Aorta (tissue), 5 donors: Measurements from ENCODE around the gene GFOD1. TPM values are rescaled to one million over a fixed set of nuclear protein-coding genes. Genes with fewer than 3 reads are reported as not detected.

ENCODE experiments used
- ATAC-seq: fragments of 200-7000 bp; cut with Tn5 transposase; one replicate; pipeline ENCODE4 v1.9.1; 2022; ENCODE audit warnings: moderate library complexity; ENCODE audit not compliant: low FRiP score
- DNase-seq, 2 donors: peaks; one replicate each; pipeline ENCODE4 v3.0.0-alpha.2; 2020
- H3K27ac ChIP-seq, 2 donors: one replicate each; pipeline ENCODE4 v1.5.1; 2013; ENCODE audit warnings: low read length in 2 of 2, mild to moderate bottlenecking in 2 of 2, moderate library complexity in 2 of 2, control low read depth in 1 of 2, inconsistent platforms in 1 of 2, low read depth in 1 of 2
- H3K27me3 ChIP-seq, 2 donors: one replicate each; pipeline ENCODE4 v1.6.1; 2013; ENCODE audit warnings: control low read depth in 1 of 2, low read length in 1 of 2, mild to moderate bottlenecking in 1 of 2, moderate library complexity in 1 of 2; ENCODE audit not compliant: insufficient read depth in 2 of 2, control insufficient read depth in 1 of 2
- H3K36me3 ChIP-seq, 2 donors: one replicate each; pipeline ENCODE4 v1.6.1; 2013; ENCODE audit warnings: control low read depth in 1 of 2, low read length in 1 of 2, mild to moderate bottlenecking in 1 of 2; ENCODE audit not compliant: insufficient read depth in 2 of 2, control insufficient read depth in 1 of 2
- H3K4me1 ChIP-seq, 2 donors: one replicate each; pipeline ENCODE4 v1.6.1; 2013; ENCODE audit warnings: low read length in 2 of 2, control low read depth in 1 of 2, mild to moderate bottlenecking in 1 of 2, moderate library complexity in 1 of 2; ENCODE audit not compliant: insufficient read depth in 2 of 2, control insufficient read depth in 1 of 2
- H3K4me3 ChIP-seq, 2 donors: one replicate each; pipeline ENCODE4 v1.5.1; 2013; ENCODE audit warnings: low read length in 2 of 2, control low read depth in 1 of 2, mild to moderate bottlenecking in 1 of 2
- H3K9me3 ChIP-seq: one replicate; pipeline ENCODE4 v1.6.1; 2013; ENCODE audit warnings: mild to moderate bottlenecking, low read length; ENCODE audit not compliant: control insufficient read depth
- WGBS, 2 donors: extraction: QIAGEN DNeasy Blood & Tissue Kit; methylation state at CpG; one replicate each; pipeline ENCODE4 v1.1.7; 2013; 5-methylcytosine and 5-hydroxymethylcytosine counted together
- intact Hi-C, 2 donors: fragments of 100-400 bp; cut with DNase I; formaldehyde crosslinking; loops; one replicate each; pipeline versions ENCODE4 v1.14.2 to v1.15.0; 2022
- polyA plus RNA-seq, 2 donors: library from polyadenylated mRNA; stranded (reverse); fragments of 200-250 nt; gene quantifications; one replicate each; pipeline ENCODE4 v1.2.3, GENCODE V29; 2013
- total RNA-seq, 2 donors: library from RNA; stranded (reverse); fragmentation: NEBNext Ultra II Directional; extraction: Animal tissue kit (Norgen Biotek cat#: 25700); gene quantifications; one replicate each; pipeline ENCODE4 v1.2.1, GENCODE V29; 2021
- donor health status: healthy with polysubstance abuse.
- donor health status: Bipolar disorder and iron deficiency.
- donor health status: DM: no; HTN: no; CAD: no.
- donor health status: DM: no; HTN: no; CAD: no.
- donor health status: DM: yes; HTN: yes; CAD: no.

The GFOD1 gene
- total and polyA plus RNA-seq, 4 donors, result 1.6 to 17.3 (median 9.2) TPM

GRCh38 chr6:13505345-13505734 lies 17.9 kb upstream of the GFOD1 start:
- Histone ChIP-seq H3K36me3 (no peaks in the 10 kb centered on the region), H3K27ac (no peak overlapping the region), H3K9me3 (no peaks in the 10 kb centered on the region), H3K4me3 (no peak overlapping the region), H3K4me1 (no peaks in the 10 kb centered on the region), H3K27me3 (no peaks in the 10 kb centered on the region)
- intact Hi-C loops, result no loop called here
- 86 to 92% methylated on average over 7 of the region's 7 CpGs for WGBS, 2 donors
- ATAC-seq, result no peak
- no peak for DNase-seq

GRCh38 chr6:13504611-13505344 lies 17.4 kb upstream of the GFOD1 start:
- 78 to 84% methylated on average over 5 of the region's 5 CpGs for WGBS, 2 donors
- no peak for DNase-seq
- Histone ChIP-seq H3K4me1 (no peaks in the 10 kb centered on the region), H3K4me3 (no peak overlapping the region), H3K27ac (no peak overlapping the region), H3K9me3 (no peaks in the 10 kb centered on the region), H3K36me3 (no peaks in the 10 kb centered on the region), H3K27me3 (no peaks in the 10 kb centered on the region)
- intact Hi-C loops, result no loop called here
- no peak for ATAC-seq

GRCh38 chr6:13500915-13501314 lies 13.5 kb upstream of the GFOD1 start:
- H3K4me1 ChIP-seq, result no peaks in the 10 kb centered on the region
- H3K27ac ChIP-seq, result no peak overlapping the region
- 83 to 86% methylated on average over 3 of the region's 3 CpGs for WGBS, 2 donors
- H3K4me3 ChIP-seq, result no peak overlapping the region
- ATAC-seq, result no peak
- intact Hi-C loops, result no loop called here
- no peaks in the 10 kb centered on the region for H3K9me3 ChIP-seq
- no peaks in the 10 kb centered on the region for H3K36me3 ChIP-seq
- DNase-seq, result no peak
- no peaks in the 10 kb centered on the region for H3K27me3 ChIP-seq

- ATAC-seq (no peak), DNase-seq (no peak)
- WGBS, 2 donors, result 91 to 100% methylated on average over 1 of the region's 1 CpG
- Histone ChIP-seq H3K9me3 (no peaks in the 10 kb centered on the region), H3K4me3 (no peak overlapping the region), H3K4me1 (no peaks in the 10 kb centered on the region), H3K27ac (no peak overlapping the region), H3K27me3 (no peaks in the 10 kb centered on the region), H3K36me3 (no peaks in the 10 kb centered on the region)
- intact Hi-C loops, result no loop called here
These were observed 12.9 kb upstream of the GFOD1 start for GRCh38 chr6:13500264-13500663.

- Histone ChIP-seq H3K36me3 (no peaks in the 10 kb centered on the region), H3K27ac (peak overlapping the region in 1 of 2 donors; percentile 42), H3K9me3 (no peaks in the 10 kb centered on the region), H3K27me3 (no peaks in the 10 kb centered on the region), H3K4me3 (no peak overlapping the region), H3K4me1 (no peaks in the 10 kb centered on the region)
- 0% methylated on average over 1 of the region's 1 CpG for WGBS, 2 donors
- DNase-seq (no peak), ATAC-seq (no peak)
- intact Hi-C loops, result no loop called here
These were observed 9.3 kb upstream of the GFOD1 start for GRCh38 chr6:13496513-13497190.

GRCh38 chr6:13495818-13496217 lies 8.4 kb upstream of the GFOD1 start:
- no peak for DNase-seq
- no peaks in the 10 kb centered on the region for H3K9me3 ChIP-seq
- ATAC-seq, result no peak
- no peaks in the 10 kb centered on the region for H3K27me3 ChIP-seq
- no peaks in the 10 kb centered on the region for H3K36me3 ChIP-seq
- no peak overlapping the region for H3K27ac ChIP-seq
- no peak overlapping the region for H3K4me3 ChIP-seq
- no peaks in the 10 kb centered on the region for H3K4me1 ChIP-seq
- intact Hi-C loops, result no loop called here
- 86% methylated on average over 3 of the region's 3 CpGs for WGBS, 2 donors

- no peaks in the 10 kb centered on the region for H3K27me3 ChIP-seq
- DNase-seq (no peak), ATAC-seq (no peak)
- intact Hi-C loops, result no loop called here
- no peaks in the 10 kb centered on the region for H3K4me1 ChIP-seq
- H3K27ac ChIP-seq, result no peak overlapping the region
- no peak overlapping the region for H3K4me3 ChIP-seq
- 79 to 81% methylated on average over 5 of the region's 5 CpGs for WGBS, 2 donors
- H3K36me3 ChIP-seq, result no peaks in the 10 kb centered on the region
- no peaks in the 10 kb centered on the region for H3K9me3 ChIP-seq
These were observed 7.8 kb upstream of the GFOD1 start for GRCh38 chr6:13495112-13495776.

- no peak for DNase-seq
- Histone ChIP-seq H3K36me3 (no peaks in the 10 kb centered on the region), H3K27me3 (no peaks in the 10 kb centered on the region), H3K27ac (no peak overlapping the region), H3K4me3 (no peak overlapping the region), H3K4me1 (no peaks in the 10 kb centered on the region), H3K9me3 (no peaks in the 10 kb centered on the region)
- WGBS, 2 donors, result 49 to 54% methylated on average over 3 of the region's 3 CpGs
- ATAC-seq, result no peak
- intact Hi-C loops, result no loop called here
These were observed 6.7 kb upstream of the GFOD1 start for GRCh38 chr6:13494137-13494536.

GRCh38 chr6:13493147-13493546 lies 5.7 kb upstream of the GFOD1 start:
- no peaks in the 10 kb centered on the region for H3K36me3 ChIP-seq
- intact Hi-C loops, result no loop called here
- no peaks in the 10 kb centered on the region for H3K27me3 ChIP-seq
- H3K27ac ChIP-seq, result no peak overlapping the region
- H3K4me3 ChIP-seq, result no peak overlapping the region
- H3K9me3 ChIP-seq, result no peaks in the 10 kb centered on the region
- H3K4me1 ChIP-seq, result no peaks in the 10 kb centered on the region
- ATAC-seq (no peak), DNase-seq (no peak)
- WGBS, 2 donors, result 94 to 95% methylated on average over 3 of the region's 3 CpGs
